T-helper 2 cell treated with Interferon-gamma antibody and Interleukin-4, amounts not matched to agents 5 μg/mL and 100 μg/mL, for 36 hours (primary cell): ENCODE results near the gene TEX11.

ENCODE experiments used
- DNase-seq: peaks from one replicate; pipeline ENCODE4 v3.0.0; 2021; ENCODE audit warnings: low spot score
- H3K27ac Mint-ChIP-seq: one replicate; pipeline ENCODE4 v1.8.0; 2021; ENCODE audit warnings: mild to moderate bottlenecking, mixed read lengths
- H3K27me3 Mint-ChIP-seq: one replicate; pipeline ENCODE4 v1.8.0; 2021; ENCODE audit warnings: low read depth, mixed read lengths
- H3K36me3 Mint-ChIP-seq: one replicate; pipeline ENCODE4 v1.8.0; 2021; ENCODE audit warnings: low read depth, mixed read lengths
- H3K4me1 Mint-ChIP-seq: one replicate; pipeline ENCODE4 v1.8.0; 2021; ENCODE audit warnings: low read depth, mixed read lengths
- H3K4me3 Mint-ChIP-seq: one replicate; pipeline ENCODE4 v1.8.0; 2022; ENCODE audit warnings: mild to moderate bottlenecking, moderate library complexity, mixed read lengths
- H3K9me3 Mint-ChIP-seq: one replicate; pipeline ENCODE4 v1.8.0; 2021; ENCODE audit warnings: mixed read lengths

Gene TEX11

DNA sequence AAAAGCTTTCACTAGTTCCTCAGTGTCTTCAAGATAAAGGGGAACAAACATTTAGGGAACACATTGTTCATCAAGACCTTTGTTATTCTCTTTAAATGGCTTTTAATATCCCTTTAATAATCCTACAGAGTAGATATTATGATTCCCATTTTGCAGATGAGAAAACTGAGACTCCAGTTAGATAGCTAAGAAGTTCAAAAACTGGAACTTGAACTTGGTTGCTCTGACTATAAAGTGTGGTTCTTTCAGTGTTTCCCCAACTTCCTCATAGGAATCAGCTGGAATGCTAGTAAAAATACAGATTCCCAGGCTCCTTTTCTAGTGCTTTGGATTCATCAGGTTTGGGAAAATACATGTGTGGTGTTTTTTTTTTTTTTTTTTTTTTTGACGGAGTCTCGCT is 426.2 kb downstream of the TEX11 start:
- no peak overlapping the region for H3K27ac Mint-ChIP-seq
- H3K36me3 Mint-ChIP-seq, result peaks cover 14% of the 10 kb centered on the region
- no peak overlapping the region for H3K4me3 Mint-ChIP-seq
- no peaks in the 10 kb centered on the region for H3K27me3 Mint-ChIP-seq
- peaks cover 4% of the 10 kb centered on the region for H3K4me1 Mint-ChIP-seq
- no peak for DNase-seq
- no peaks in the 10 kb centered on the region for H3K9me3 Mint-ChIP-seq

DNA sequence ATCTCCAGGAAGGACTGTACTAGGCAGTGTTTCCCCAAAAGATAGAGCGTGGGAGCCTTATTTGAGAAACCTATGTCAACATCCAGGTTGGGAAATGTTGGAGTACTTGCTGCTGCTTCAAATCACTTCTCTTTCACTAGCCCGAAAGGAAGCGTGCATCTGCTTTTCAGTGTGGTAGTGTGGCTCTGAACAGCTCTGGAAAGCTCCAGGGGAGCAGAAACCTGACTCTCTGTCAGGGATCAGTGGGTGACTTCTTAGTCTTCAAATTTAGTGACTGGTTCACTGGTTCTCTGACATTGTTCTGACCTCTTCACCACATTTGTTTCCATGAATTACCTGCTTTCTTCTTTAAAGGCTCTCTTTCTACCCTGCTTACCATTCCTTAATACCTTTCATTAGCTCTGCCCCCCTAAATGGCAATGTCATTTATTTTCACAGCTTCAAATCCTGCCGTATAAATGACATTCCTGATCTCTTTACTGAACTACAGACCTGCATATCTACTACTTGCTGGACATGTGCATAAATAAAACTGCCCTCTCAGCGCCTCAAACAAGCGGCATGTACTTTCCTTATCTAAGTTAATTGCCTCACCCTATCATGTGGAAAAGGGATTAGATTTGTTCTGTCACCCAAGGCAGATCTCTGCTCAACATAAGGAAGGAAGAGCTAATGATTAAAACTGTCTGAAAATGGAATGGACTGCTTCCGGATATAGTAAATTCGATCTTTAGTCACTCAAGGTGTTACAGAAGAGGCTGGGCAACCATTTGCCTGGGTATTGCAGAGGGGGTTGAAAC is 426.8 kb downstream of the TEX11 start:
- H3K4me3 Mint-ChIP-seq, result no peak overlapping the region
- H3K27ac Mint-ChIP-seq, result no peak overlapping the region
- no peaks in the 10 kb centered on the region for H3K27me3 Mint-ChIP-seq
- H3K4me1 Mint-ChIP-seq, result peaks cover 4% of the 10 kb centered on the region
- H3K36me3 Mint-ChIP-seq, result peaks cover 13% of the 10 kb centered on the region
- no peak for DNase-seq
- H3K9me3 Mint-ChIP-seq, result no peaks in the 10 kb centered on the region

DNA sequence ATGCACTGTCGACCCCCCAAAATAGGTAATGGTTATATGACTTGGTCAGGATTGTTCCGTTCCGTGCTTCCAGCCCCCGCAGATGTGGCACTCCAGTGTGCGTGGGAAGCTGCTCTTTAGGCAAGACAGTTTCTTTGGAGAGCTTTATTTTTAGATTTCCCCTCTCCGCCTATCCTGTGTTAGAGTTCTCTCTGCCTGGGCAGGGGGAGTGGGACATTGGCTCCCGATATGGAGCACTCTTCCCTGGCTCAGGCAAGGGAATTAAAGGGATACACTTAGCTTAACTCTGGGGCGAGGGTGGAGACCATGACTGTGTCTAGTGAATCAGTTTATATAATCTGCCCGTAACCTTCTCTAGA is 427.9 kb downstream of the TEX11 start:
- Mint-ChIP-seq H3K4me1 (peaks cover 4% of the 10 kb centered on the region), H3K27me3 (no peaks in the 10 kb centered on the region), H3K27ac (no peak overlapping the region), H3K4me3 (no peak overlapping the region), H3K36me3 (peaks cover 9% of the 10 kb centered on the region), H3K9me3 (no peaks in the 10 kb centered on the region)
- DNase-seq, result no peak

DNA sequence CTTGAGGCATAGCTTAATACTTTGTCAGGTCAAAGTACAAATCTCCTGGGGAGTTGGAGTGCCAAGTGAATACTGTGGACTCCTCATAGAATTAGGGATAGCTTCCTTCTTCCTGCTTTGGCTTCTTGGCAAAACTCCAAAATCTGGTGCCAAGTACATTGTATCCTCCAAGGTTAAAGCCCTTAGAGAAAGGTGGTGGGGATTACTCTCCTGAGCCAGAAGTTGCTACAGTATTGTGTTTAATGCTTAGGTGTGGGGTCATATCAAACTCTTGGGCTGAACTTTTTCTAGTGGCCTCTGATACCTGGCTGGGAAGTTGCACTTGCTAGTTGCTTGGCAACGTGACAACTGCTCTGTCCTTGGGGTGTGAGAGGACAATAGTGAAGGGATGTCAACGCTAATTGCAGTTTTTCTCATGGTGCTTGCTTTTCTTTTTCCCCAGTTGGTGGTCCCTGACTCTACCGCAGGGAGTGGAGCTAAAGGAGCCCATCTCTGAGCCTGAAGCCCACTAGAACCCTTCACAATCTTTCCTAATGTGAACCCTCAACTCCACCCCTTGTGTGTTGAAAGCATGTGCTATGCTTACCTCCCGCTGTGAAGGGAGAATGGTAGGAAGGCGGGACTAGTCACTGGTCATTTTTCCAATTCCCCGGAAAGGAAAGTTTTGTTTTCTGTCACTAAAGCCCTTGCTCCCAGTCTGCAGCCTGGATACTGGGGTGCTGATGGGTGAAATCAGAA is 428.4 kb downstream of the TEX11 start:
- DNase-seq, result no peak
- peaks cover 9% of the 10 kb centered on the region for H3K36me3 Mint-ChIP-seq

DNA sequence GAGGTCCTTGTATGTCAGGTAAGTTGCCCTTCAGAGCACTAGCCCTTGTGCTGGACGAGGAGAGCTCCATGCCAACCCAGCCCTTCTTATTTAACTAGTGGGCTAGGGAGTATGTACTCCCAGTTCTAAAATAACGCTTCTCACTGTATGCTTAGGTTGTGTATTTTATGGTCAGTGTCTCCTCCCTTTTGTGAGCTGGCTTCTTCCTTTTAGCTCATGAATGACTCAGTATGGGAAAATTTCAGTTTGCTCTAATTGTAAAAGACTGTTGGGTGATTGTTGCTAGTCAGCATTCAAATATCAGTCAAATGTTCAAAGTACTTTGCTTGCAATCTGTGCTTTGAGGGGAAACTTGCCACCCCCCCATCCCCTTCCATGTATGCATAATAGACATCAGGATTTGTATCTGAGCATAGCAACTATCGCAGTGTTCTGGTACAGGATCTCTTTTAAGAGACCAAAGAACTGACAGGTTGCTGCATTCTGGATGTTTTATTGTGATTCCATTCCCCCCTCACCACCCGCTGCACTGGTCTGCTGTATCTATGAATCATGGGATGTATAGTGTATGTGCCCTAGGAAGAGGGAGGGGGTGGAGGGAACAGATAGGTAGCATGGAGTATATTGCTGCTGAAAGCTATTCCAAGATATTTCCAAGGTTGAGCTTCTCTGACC is 429.1 kb downstream of the TEX11 start:
- peaks cover 9% of the 10 kb centered on the region for H3K36me3 Mint-ChIP-seq
- no peaks in the 10 kb centered on the region for H3K9me3 Mint-ChIP-seq
- no peak overlapping the region for H3K27ac Mint-ChIP-seq
- H3K27me3 Mint-ChIP-seq, result no peaks in the 10 kb centered on the region
- no peak for DNase-seq
- H3K4me1 Mint-ChIP-seq, result peaks cover 5% of the 10 kb centered on the region
- H3K4me3 Mint-ChIP-seq, result no peak overlapping the region

More for the DNA sequence above, 428.4 kb downstream of the TEX11 start:
- Mint-ChIP-seq H3K9me3 (no peaks in the 10 kb centered on the region), H3K27me3 (no peaks in the 10 kb centered on the region), H3K27ac (no peak overlapping the region), H3K4me3 (no peak overlapping the region), H3K4me1 (peaks cover 4% of the 10 kb centered on the region)
